AG04450 (cell line): Measurements from ENCODE around the gene CCDC50. TPM values are rescaled to one million over a fixed set of nuclear protein-coding genes. Genes with fewer than 3 reads are reported as not detected.
A peak's percentile ranks its signal among the peaks of the same experiment; 100 is the strongest.

Experiments
- CTCF ChIA-PET: fragments of 300-600, 350-600 bp; formaldehyde crosslinking; extraction: SDS; loops from one replicate; lab custom pipeline; 2022; ENCODE audit warnings: antibody characterized with exemption, inconsistent platforms; lab: Charles Lee
- POLR2A ChIA-PET: fragments of 350-600 bp; formaldehyde crosslinking; extraction: SDS; loops from one replicate; lab custom pipeline; 2021; ENCODE audit warnings: antibody characterized with exemption, inconsistent platforms; lab: Yijun Ruan, JAX
- DNase-seq: peaks from one replicate; pipeline ENCODE4 v3.0.0-alpha.2; 2011; ENCODE audit warnings: low read depth, low spot score
- H3K27ac ChIP-seq: one replicate; pipeline ENCODE4 v1.5.1; 2012; ENCODE audit warnings: low read depth, low read length, control low read depth
- H3K27me3 ChIP-seq: one replicate; pipeline ENCODE4 v1.6.0; 2012; ENCODE audit warnings: low read length; ENCODE audit not compliant: control insufficient read depth, insufficient read depth
- H3K4me3 ChIP-seq: 2 replicates; pipeline ENCODE4 v1.5.1; 2011; ENCODE audit warnings: mild to moderate bottlenecking, low read depth, low read length, control low read depth
- H3K9me3 ChIP-seq: 2 replicates; pipeline ENCODE4 v1.5.1; 2012; ENCODE audit warnings: low read length; ENCODE audit not compliant: control insufficient read depth, insufficient read depth
- polyA plus RNA-seq: library from polyadenylated mRNA; depleted of rRNA; stranded (reverse); fragments of >200 nt; gene quantifications from 2 replicates; pipeline ENCODE4 v1.2.3, GENCODE V29; 2011
- TF ChIP-seq, protein P1 (sequence below): IDR thresholded peaks from 2 replicates; pipeline ENCODE4 v1.5.1; 2011; ENCODE audit warnings: low read depth, low read length, control low read depth, inconsistent platforms

CCDC50 gene
- polyA plus RNA-seq, 1 experiment, result 75.6 TPM

DNA sequence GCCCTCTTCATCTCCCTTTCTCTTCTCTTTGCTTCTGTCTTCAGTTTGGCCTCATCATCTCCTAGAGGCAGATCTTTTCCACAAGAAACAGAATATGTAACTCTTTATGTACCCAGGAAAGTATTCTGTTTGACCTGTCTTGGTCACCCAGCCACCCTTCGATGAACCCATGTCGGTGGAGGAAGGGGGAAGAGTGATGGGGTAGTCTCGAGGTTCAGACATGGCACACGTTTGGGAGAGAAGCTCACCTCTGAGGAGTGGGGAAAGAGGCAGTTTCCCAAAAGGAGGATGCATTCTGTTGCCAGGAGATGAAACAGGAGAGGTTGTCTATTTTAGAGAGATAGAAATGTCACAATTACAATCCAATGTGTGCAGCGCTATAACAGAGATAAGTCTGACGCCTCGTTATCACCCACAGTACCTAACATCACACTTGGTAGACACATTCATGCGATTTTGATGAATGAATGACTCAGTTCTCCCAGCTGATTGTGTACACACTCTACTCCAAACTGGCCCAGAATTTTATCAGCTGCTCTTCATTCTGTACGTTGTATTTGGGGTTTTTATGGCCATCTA, 722 bp upstream of the CCDC50 start:
- CTCF ChIA-PET, result interaction anchor here (0.9 to 1.0 kb wide), 2 partner anchors 36 to 85 kb away, joined by 3 to 4 read pairs; no protein-coding TSS in a partner anchor
- Histone ChIP-seq H3K27me3 (no peaks in the 10 kb centered on the region), H3K9me3 (no peaks in the 10 kb centered on the region), H3K4me3 (peak overlapping the region; percentile 77), H3K27ac (peak overlapping the region; percentile 93)
- TF ChIP-seq, protein P1, sequence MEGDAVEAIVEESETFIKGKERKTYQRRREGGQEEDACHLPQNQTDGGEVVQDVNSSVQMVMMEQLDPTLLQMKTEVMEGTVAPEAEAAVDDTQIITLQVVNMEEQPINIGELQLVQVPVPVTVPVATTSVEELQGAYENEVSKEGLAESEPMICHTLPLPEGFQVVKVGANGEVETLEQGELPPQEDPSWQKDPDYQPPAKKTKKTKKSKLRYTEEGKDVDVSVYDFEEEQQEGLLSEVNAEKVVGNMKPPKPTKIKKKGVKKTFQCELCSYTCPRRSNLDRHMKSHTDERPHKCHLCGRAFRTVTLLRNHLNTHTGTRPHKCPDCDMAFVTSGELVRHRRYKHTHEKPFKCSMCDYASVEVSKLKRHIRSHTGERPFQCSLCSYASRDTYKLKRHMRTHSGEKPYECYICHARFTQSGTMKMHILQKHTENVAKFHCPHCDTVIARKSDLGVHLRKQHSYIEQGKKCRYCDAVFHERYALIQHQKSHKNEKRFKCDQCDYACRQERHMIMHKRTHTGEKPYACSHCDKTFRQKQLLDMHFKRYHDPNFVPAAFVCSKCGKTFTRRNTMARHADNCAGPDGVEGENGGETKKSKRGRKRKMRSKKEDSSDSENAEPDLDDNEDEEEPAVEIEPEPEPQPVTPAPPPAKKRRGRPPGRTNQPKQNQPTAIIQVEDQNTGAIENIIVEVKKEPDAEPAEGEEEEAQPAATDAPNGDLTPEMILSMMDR, result no peak
- POLR2A ChIA-PET, result interaction anchor here (0.7 kb wide), 1 partner anchor 55 kb away, joined by 4 read pairs; no protein-coding TSS in a partner anchor
- DNase-seq, result no peak

DNA sequence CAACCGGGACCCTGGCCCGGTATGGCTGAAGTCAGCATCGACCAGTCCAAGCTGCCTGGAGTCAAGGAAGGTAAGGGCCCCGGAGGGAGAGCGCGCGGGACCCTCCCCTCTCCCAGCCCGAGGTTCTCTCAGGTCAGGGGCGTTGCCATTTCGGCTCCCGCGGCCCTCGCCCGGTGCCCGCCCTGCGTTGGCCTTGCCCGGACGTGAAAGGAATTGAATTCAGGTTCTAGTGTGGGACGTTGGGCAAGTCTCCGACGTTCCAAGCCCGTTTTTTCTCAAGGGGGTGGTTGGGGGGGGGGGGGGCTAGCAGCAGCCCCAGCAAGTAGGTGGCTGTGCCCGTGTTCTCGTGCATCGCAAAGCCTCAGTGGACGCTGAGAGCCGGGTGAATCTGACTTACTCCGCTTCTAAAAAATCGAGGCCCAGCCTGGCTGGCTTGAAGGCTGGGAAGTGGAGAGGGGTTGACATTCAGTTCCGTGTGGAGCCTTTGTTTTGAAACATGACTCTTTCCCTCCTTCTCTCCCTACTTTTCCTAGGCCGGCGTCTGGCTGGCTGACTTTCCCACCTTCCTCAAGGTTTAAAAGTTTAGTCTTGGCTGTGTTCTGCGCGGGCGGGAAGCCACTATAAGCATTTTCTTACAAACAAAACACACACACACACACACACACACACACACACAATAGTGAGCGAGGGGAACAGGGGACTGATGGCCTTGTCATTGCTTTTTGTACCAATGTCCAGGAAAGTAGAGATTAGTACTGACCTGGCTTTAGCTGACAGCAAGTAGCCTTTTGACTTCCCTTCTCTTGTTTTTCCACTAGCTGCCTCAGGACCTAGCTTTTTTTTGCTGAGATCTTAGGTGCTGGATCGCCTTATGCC, 698 bp downstream of the CCDC50 start, which contains the start of gene UTS2B:
Gene UTS2B, minus strand, starts transcription at position 873 of the 876 bp plus-strand sequence. CDS start 48,337 bp downstream, outside the sequence.
- H3K27ac ChIP-seq, result peak within 1 kb of the TSS; percentile 93
- no peaks in the 10 kb centered on the region for H3K9me3 ChIP-seq
- TF ChIP-seq, protein P1, result no peak
- peak within 1 kb of the TSS; percentile 77 for H3K4me3 ChIP-seq
- DNase-seq, result no peak
- ChIA-PET POLR2A (interaction anchor here (0.7 kb wide), 1 partner anchor 53 kb away, joined by 3 read pairs; no protein-coding TSS in a partner anchor), CTCF (interaction anchor here (0.7 to 1.7 kb wide), 3 partner anchors 11 to 202 kb away, joined by 3 read pairs; no protein-coding TSS in a partner anchor)
- H3K27me3 ChIP-seq, result no peaks in the 10 kb centered on the region

DNA sequence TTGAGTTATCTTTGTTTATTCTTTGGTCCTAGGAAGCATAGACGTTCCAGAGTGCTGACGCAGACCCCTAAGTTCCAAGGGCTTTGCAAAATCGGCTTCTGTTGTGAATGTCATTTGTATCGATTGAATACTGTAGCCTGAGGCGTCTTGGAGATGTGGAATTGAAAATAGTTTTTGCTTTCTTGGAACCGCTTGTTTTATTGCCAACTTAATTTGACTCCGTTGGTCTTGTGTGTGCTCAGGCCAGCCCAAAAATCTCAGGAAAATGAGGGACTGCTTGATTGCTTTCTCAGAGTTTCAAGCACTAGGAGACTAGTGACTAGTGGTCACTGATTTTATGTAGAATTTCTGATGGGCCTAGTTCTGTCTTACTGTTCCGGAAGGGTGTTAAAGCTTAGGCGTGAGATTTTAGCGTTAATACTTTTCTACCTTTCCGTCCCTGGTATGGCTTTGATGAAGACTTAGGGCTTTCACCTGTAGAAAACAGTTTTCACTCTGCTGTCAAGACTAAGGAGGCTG, 1.4 kb downstream of the CCDC50 start:
- no peaks in the 10 kb centered on the region for H3K9me3 ChIP-seq
- TF ChIP-seq, protein P1, result no peak
- CTCF ChIA-PET, result interaction anchor here (0.7 to 1.7 kb wide), 2 partner anchors 11 to 36 kb away, joined by 3 read pairs; no protein-coding TSS in a partner anchor
- peak overlapping the region; percentile 77 for H3K4me3 ChIP-seq
- peak; percentile 61 for DNase-seq
- H3K27ac ChIP-seq, result peak overlapping the region; percentile 93
- POLR2A ChIA-PET, result interaction anchor here (0.7 kb wide), 1 partner anchor 52 kb away, joined by 3 read pairs; no protein-coding TSS in a partner anchor
- H3K27me3 ChIP-seq, result no peaks in the 10 kb centered on the region

DNA sequence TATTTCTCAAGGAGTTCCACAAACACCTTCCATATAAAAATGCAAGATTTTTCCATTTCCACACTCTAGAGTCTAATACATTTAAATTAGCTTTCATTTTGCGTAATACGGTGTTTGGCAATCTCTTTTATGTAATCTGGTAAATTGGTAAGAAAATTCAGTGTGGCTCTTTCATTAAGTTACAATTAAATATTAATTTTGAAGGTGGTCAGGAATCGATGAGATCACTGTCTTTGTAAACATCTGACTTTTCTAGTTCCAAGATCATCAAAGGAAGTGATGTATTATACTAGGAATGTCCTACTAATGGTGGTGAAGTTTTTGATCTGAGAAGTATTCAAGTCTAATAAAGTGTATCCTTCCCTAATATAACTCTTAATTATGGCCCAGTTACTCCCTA, 2.2 kb downstream of the CCDC50 start:
- Histone ChIP-seq H3K27me3 (no peaks in the 10 kb centered on the region), H3K27ac (no peak overlapping the region), H3K4me3 (peak overlapping the region; percentile 77), H3K9me3 (no peaks in the 10 kb centered on the region)
- ChIA-PET POLR2A (no interaction called here), CTCF (no interaction called here)
- TF ChIP-seq, protein P1, result no peak
- no peak for DNase-seq
